ENCODE measurements around the gene TBC1D1.
A peak's percentile ranks its signal among the peaks of the same experiment; 100 is the strongest.

Gene TBC1D1

DNA sequence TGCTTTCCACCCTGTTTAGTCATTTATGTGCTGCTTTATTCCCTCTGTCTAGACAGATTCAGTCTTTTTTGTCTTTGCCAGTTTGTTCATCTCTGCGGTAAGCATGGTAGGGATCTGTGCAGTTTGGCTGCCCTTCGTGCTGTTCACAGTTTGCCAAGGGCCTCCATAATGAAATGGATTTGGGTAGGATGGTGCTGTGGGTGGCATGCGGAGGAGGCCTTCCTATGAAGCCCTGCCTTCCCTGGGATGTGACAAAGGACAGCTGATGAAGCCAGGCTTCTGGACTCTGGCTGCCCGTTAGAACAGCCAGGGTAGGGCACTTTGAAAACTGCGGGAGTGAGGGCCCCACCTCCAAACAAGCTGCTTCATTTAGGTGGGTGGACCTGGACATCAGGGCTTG lies 116.8 kb downstream of the TBC1D1 start:
- Histone ChIP-seq H2BK120ac (ENCODE audit: low read depth, low read length) (no peak overlapping the region), H3K9ac (ENCODE audit: low read length) (no peak overlapping the region), H2AK5ac (ENCODE audit: low read length, severe bottlenecking) (peak overlapping the region; percentile 2), H3K27me3 (ENCODE audit: control insufficient read depth in 1 of 2, insufficient read depth in 1 of 2, low read length in 2 of 2) (no peaks in the 10 kb centered on the region), H3K79me1 (replicated peaks; ENCODE audit: low read length, poor library complexity, severe bottlenecking) (peaks cover 33% of the 10 kb centered on the region), H3K4me2 (ENCODE audit: low read length, poor library complexity, severe bottlenecking) (no peak overlapping the region), H3K4me1 (ENCODE audit: control insufficient read depth, insufficient read depth, low read depth, low read length) (peaks cover 11% of the 10 kb centered on the region), H2BK5ac (ENCODE audit: low read depth, low read length, poor library complexity, severe bottlenecking) (no peak overlapping the region), H3K36me3 (ENCODE audit: control insufficient read depth in 1 of 2, insufficient read depth in 2 of 2, low read depth in 1 of 2, low read length in 2 of 2) (no peaks in the 10 kb centered on the region), H3K4ac (ENCODE audit: low read depth in 1 of 2, low read length in 2 of 2) (no peak overlapping the region), H3K4me3 (ENCODE audit: insufficient read depth in 1 of 2, low read depth in 1 of 2, low read length in 2 of 2) (no peak overlapping the region), H3K18ac (ENCODE audit: low read depth in 1 of 2, low read length in 2 of 2) (no peak overlapping the region), H2BK12ac (ENCODE audit: low read length in 2 of 2) (no peak overlapping the region), H2AFZ (ENCODE audit: low read depth, low read length) (no peak overlapping the region), H3K27ac (ENCODE audit: low read length, poor library complexity, severe bottlenecking) (no peak overlapping the region), H4K8ac (ENCODE audit: low read length) (no peak overlapping the region), H3K23ac (ENCODE audit: low read length in 2 of 2) (no peak overlapping the region), H2BK15ac (ENCODE audit: low read depth, poor library complexity, severe bottlenecking) (no peak overlapping the region), H3K14ac (ENCODE audit: low read length in 2 of 2) (peak overlapping the region in 1 of 2 experiments; percentile 3), H4K91ac (ENCODE audit: low read length) (no peak overlapping the region), H3K9me3 (ENCODE audit: control insufficient read depth, low read length) (no peaks in the 10 kb centered on the region)
- DNase-seq: no peak
- WGBS: 74% methylated on average over 5 of the region's 5 CpGs

DNA sequence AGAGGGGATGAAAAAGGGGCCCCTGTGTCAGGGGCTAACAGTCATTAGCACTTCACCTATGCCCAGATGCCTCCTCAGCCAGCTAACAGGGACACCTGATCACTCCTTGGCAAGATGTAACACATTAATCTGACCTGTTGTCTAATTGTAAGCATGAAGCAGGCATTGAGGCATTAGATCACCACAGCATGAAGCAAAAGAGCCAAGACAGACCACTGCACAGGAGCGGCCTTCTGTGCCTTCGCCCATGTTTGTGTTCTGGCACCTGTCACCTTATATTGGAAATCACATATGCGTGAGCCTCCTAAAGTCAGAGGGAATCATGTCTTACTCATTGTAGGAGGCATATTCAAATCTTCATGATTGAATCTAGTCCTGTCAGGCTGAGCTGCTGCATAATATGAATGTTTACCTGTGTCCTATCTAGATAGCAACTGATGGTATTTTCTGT lies 117.7 kb downstream of the TBC1D1 start:
- H3K4me3 ChIP-seq (ENCODE audit: insufficient read depth in 1 of 2, low read depth in 1 of 2, low read length in 2 of 2): no peak overlapping the region
- no peak overlapping the region for H2AFZ ChIP-seq (ENCODE audit: low read depth, low read length)
- no peak overlapping the region for H3K4me2 ChIP-seq (ENCODE audit: low read length, poor library complexity, severe bottlenecking)
- H3K4me1 ChIP-seq (ENCODE audit: control insufficient read depth, insufficient read depth, low read depth, low read length): peaks cover 11% of the 10 kb centered on the region
- peaks cover 28% of the 10 kb centered on the region for H3K79me1 ChIP-seq (replicated peaks; ENCODE audit: low read length, poor library complexity, severe bottlenecking)
- H2BK120ac ChIP-seq (ENCODE audit: low read depth, low read length): no peak overlapping the region
- no peak overlapping the region for H3K4ac ChIP-seq (ENCODE audit: low read depth in 1 of 2, low read length in 2 of 2)
- no peak overlapping the region for H2AK5ac ChIP-seq (ENCODE audit: low read length, severe bottlenecking)
- H3K23ac ChIP-seq (ENCODE audit: low read length in 2 of 2): no peak overlapping the region
- H2BK5ac ChIP-seq (ENCODE audit: low read depth, low read length, poor library complexity, severe bottlenecking): no peak overlapping the region
- no peak overlapping the region for H2BK12ac ChIP-seq (ENCODE audit: low read length in 2 of 2)
- 96% methylated on average over 3 of the region's 3 CpGs for WGBS
- H3K9me3 ChIP-seq (ENCODE audit: control insufficient read depth, low read length): no peaks in the 10 kb centered on the region
- no peak overlapping the region for H4K8ac ChIP-seq (ENCODE audit: low read length)
- H3K36me3 ChIP-seq (ENCODE audit: control insufficient read depth in 1 of 2, insufficient read depth in 2 of 2, low read depth in 1 of 2, low read length in 2 of 2): no peaks in the 10 kb centered on the region
- no peak overlapping the region for H4K91ac ChIP-seq (ENCODE audit: low read length)
- H2BK15ac ChIP-seq (ENCODE audit: low read depth, poor library complexity, severe bottlenecking): no peak overlapping the region
- no peak for DNase-seq
- no peak overlapping the region for H3K18ac ChIP-seq (ENCODE audit: low read depth in 1 of 2, low read length in 2 of 2)
- H3K27me3 ChIP-seq (ENCODE audit: control insufficient read depth in 1 of 2, insufficient read depth in 1 of 2, low read length in 2 of 2): no peaks in the 10 kb centered on the region
- H3K27ac ChIP-seq (ENCODE audit: low read length, poor library complexity, severe bottlenecking): no peak overlapping the region
- no peak overlapping the region for H3K9ac ChIP-seq (ENCODE audit: low read length)
- H3K14ac ChIP-seq (ENCODE audit: low read length in 2 of 2): no peak overlapping the region

DNA sequence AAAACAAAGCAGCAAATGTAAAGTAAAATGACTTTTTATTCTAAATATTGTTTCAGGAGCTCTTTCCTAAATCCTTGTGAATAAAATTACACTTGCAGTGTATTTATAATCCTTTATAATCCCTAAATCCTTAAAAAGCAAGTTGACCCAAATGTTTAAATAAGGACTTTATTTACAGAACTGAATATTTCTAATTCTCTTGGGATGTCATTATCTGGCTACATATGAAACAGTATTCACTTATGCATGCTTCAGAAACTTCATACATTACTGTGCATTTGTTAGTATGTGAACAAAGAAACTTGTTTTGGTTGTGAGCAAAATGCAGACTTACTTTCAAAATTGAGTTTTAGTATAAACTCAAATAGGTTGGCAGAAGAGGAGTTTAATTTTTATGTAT lies 118.5 kb downstream of the TBC1D1 start:
- no peak for DNase-seq

DNA sequence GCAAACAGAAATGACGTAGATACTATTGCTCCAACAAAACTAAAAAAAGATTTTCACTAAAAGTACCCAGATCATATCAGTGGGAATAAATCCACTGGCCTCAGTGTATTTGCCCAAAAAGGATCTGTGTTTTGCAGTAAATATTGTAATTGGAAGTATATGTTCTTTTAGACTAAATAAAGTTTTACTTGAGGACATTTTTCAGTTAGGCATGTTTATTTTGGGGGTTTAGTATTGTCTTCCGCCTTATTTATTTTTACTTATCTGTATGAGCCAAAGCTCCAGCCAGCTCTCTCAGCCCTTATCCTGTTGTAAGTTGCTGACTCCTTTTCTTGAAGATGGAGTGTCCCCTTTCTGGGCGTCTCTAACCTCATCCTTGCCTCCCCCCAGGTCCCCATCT lies 119.1 kb downstream of the TBC1D1 start:
- Histone ChIP-seq H3K27me3 (ENCODE audit: control insufficient read depth in 1 of 2, insufficient read depth in 1 of 2, low read length in 2 of 2) (no peaks in the 10 kb centered on the region), H2BK120ac (ENCODE audit: low read depth, low read length) (no peak overlapping the region), H3K36me3 (ENCODE audit: control insufficient read depth in 1 of 2, insufficient read depth in 2 of 2, low read depth in 1 of 2, low read length in 2 of 2) (peaks cover 3 to 8% of the 10 kb centered on the region in 2 experiments), H3K4me3 (ENCODE audit: insufficient read depth in 1 of 2, low read depth in 1 of 2, low read length in 2 of 2) (no peak overlapping the region), H3K4me2 (ENCODE audit: low read length, poor library complexity, severe bottlenecking) (no peak overlapping the region), H3K18ac (ENCODE audit: low read depth in 1 of 2, low read length in 2 of 2) (no peak overlapping the region), H2AK5ac (ENCODE audit: low read length, severe bottlenecking) (no peak overlapping the region), H3K23ac (ENCODE audit: low read length in 2 of 2) (no peak overlapping the region), H4K8ac (ENCODE audit: low read length) (no peak overlapping the region), H2BK15ac (ENCODE audit: low read depth, poor library complexity, severe bottlenecking) (peak overlapping the region; percentile 15), H2BK5ac (ENCODE audit: low read depth, low read length, poor library complexity, severe bottlenecking) (no peak overlapping the region), H3K14ac (ENCODE audit: low read length in 2 of 2) (no peak overlapping the region), H3K4me1 (ENCODE audit: control insufficient read depth, insufficient read depth, low read depth, low read length) (peaks cover 12% of the 10 kb centered on the region), H2AFZ (ENCODE audit: low read depth, low read length) (no peak overlapping the region), H3K9ac (ENCODE audit: low read length) (no peak overlapping the region), H3K79me1 (replicated peaks; ENCODE audit: low read length, poor library complexity, severe bottlenecking) (peaks cover 33% of the 10 kb centered on the region), H3K4ac (ENCODE audit: low read depth in 1 of 2, low read length in 2 of 2) (no peak overlapping the region), H3K9me3 (ENCODE audit: control insufficient read depth, low read length) (no peaks in the 10 kb centered on the region), H3K27ac (ENCODE audit: low read length, poor library complexity, severe bottlenecking) (no peak overlapping the region), H4K91ac (ENCODE audit: low read length) (no peak overlapping the region), H2BK12ac (ENCODE audit: low read length in 2 of 2) (no peak overlapping the region)
- WGBS: 95% methylated on average over 2 of the region's 3 CpGs
- no peak for DNase-seq

More for the DNA sequence above, 118.5 kb downstream of the TBC1D1 start:
- H2BK12ac ChIP-seq (ENCODE audit: low read length in 2 of 2): no peak overlapping the region
- H4K91ac ChIP-seq (ENCODE audit: low read length): no peak overlapping the region
- no peak overlapping the region for H2AK5ac ChIP-seq (ENCODE audit: low read length, severe bottlenecking)
- no peak overlapping the region for H2BK5ac ChIP-seq (ENCODE audit: low read depth, low read length, poor library complexity, severe bottlenecking)
- no peaks in the 10 kb centered on the region for H3K9me3 ChIP-seq (ENCODE audit: control insufficient read depth, low read length)
- no peak overlapping the region for H3K4ac ChIP-seq (ENCODE audit: low read depth in 1 of 2, low read length in 2 of 2)
- no peak overlapping the region for H3K4me2 ChIP-seq (ENCODE audit: low read length, poor library complexity, severe bottlenecking)
- no peak overlapping the region for H3K23ac ChIP-seq (ENCODE audit: low read length in 2 of 2)
- H3K27me3 ChIP-seq (ENCODE audit: control insufficient read depth in 1 of 2, insufficient read depth in 1 of 2, low read length in 2 of 2): no peaks in the 10 kb centered on the region
- H3K79me1 ChIP-seq (replicated peaks; ENCODE audit: low read length, poor library complexity, severe bottlenecking): peaks cover 31% of the 10 kb centered on the region
- peaks cover 14% of the 10 kb centered on the region for H3K4me1 ChIP-seq (ENCODE audit: control insufficient read depth, insufficient read depth, low read depth, low read length)
- no peak overlapping the region for H2AFZ ChIP-seq (ENCODE audit: low read depth, low read length)
- peaks cover 0 to 4% of the 10 kb centered on the region in 2 experiments for H3K36me3 ChIP-seq (ENCODE audit: control insufficient read depth in 1 of 2, insufficient read depth in 2 of 2, low read depth in 1 of 2, low read length in 2 of 2)
- H2BK15ac ChIP-seq (ENCODE audit: low read depth, poor library complexity, severe bottlenecking): no peak overlapping the region
- no peak overlapping the region for H3K4me3 ChIP-seq (ENCODE audit: insufficient read depth in 1 of 2, low read depth in 1 of 2, low read length in 2 of 2)
- no peak overlapping the region for H3K9ac ChIP-seq (ENCODE audit: low read length)
- no peak overlapping the region for H3K18ac ChIP-seq (ENCODE audit: low read depth in 1 of 2, low read length in 2 of 2)
- no peak overlapping the region for H4K8ac ChIP-seq (ENCODE audit: low read length)
- no peak overlapping the region for H2BK120ac ChIP-seq (ENCODE audit: low read depth, low read length)
- H3K27ac ChIP-seq (ENCODE audit: low read length, poor library complexity, severe bottlenecking): no peak overlapping the region
- no peak overlapping the region for H3K14ac ChIP-seq (ENCODE audit: low read length in 2 of 2)

Data from mesenchymal stem cell (in vitro differentiated cells and primary cell).